RWPE2 (cell line): ENCODE results near the gene ATP2B3.

ENCODE experiments used
- ATAC-seq: fragments of 200-7000 bp; cut with Tn5 transposase; 3 replicates; pipeline ENCODE4 v1.9.1; 2021; ENCODE audit warnings: low read depth
- DNase-seq: peaks from one replicate; pipeline ENCODE4 v3.0.0-alpha.2; 2020; ENCODE audit warnings: low spot score
- H3K27ac ChIP-seq: fragments of 450-650 bp; 2 replicates; pipeline ENCODE4 v1.5.1; 2017; ENCODE audit warnings: mild to moderate bottlenecking; ENCODE audit not compliant: poor library complexity, severe bottlenecking
- H3K27me3 ChIP-seq: fragments of 250-450 bp; sonication (Bioruptor Pico); 2 replicates; pipeline ENCODE4 v1.5.1; 2021; ENCODE audit warnings: mild to moderate bottlenecking, moderate library complexity; ENCODE audit not compliant: insufficient read depth, poor library complexity, severe bottlenecking
- H3K36me3 ChIP-seq: fragments of 250-450 bp; sonication (Bioruptor Pico); 2 replicates; pipeline ENCODE4 v1.5.1; 2020; ENCODE audit warnings: low read depth, mild to moderate bottlenecking, moderate library complexity
- H3K4me1 ChIP-seq: fragments of 250-450 bp; sonication (Bioruptor Pico); 2 replicates; pipeline ENCODE4 v1.5.1; 2021; ENCODE audit warnings: mild to moderate bottlenecking, moderate library complexity; ENCODE audit not compliant: insufficient read depth, poor library complexity, severe bottlenecking
- H3K4me3 ChIP-seq: fragments of 250-450 bp; sonication (Bioruptor Pico); 2 replicates; pipeline ENCODE4 v1.5.1; 2021; ENCODE audit warnings: mild to moderate bottlenecking, moderate library complexity; ENCODE audit not compliant: severe bottlenecking
- H3K9me3 ChIP-seq: fragments of 250-450 bp; sonication (Bioruptor Pico); 2 replicates; pipeline ENCODE4 v1.5.1; 2021; ENCODE audit warnings: mild to moderate bottlenecking, moderate library complexity; ENCODE audit not compliant: severe bottlenecking
- TF ChIP-seq, protein P1 (sequence below): fragments of 450-650 bp; IDR thresholded peaks from one replicate; pipeline ENCODE4 v1.5.1; 2017; ENCODE audit warnings: mild to moderate bottlenecking, moderate library complexity; ENCODE audit not compliant: poor library complexity, severe bottlenecking

ATP2B3 gene

DNA sequence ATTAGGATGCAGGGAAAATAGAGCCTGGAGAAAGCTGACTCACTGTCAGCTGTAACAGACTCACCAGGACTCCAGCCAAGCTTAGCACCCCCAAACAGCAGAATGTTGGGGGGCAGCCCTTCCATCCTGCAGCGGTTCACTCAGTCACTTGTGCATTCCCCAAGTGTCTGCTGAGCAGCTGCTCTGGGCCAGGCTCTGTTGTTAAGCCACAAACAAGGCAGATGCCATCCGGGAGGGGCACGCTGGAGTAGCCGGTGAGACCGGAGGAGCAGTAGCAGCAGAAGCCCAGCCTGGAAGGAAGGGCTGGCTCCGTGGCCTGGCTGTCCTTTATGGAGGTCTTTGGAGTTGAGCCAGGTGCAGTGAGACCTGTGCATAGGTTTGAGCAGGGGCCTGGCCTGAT lies 59.5 kb downstream of the ATP2B3 start:
- Histone ChIP-seq H3K27ac (no peak overlapping the region), H3K4me1 (no peaks in the 10 kb centered on the region), H3K36me3 (no peaks in the 10 kb centered on the region), H3K4me3 (no peak overlapping the region), H3K9me3 (no peaks in the 10 kb centered on the region), H3K27me3 (no peaks in the 10 kb centered on the region)
- TF ChIP-seq, protein P1, sequence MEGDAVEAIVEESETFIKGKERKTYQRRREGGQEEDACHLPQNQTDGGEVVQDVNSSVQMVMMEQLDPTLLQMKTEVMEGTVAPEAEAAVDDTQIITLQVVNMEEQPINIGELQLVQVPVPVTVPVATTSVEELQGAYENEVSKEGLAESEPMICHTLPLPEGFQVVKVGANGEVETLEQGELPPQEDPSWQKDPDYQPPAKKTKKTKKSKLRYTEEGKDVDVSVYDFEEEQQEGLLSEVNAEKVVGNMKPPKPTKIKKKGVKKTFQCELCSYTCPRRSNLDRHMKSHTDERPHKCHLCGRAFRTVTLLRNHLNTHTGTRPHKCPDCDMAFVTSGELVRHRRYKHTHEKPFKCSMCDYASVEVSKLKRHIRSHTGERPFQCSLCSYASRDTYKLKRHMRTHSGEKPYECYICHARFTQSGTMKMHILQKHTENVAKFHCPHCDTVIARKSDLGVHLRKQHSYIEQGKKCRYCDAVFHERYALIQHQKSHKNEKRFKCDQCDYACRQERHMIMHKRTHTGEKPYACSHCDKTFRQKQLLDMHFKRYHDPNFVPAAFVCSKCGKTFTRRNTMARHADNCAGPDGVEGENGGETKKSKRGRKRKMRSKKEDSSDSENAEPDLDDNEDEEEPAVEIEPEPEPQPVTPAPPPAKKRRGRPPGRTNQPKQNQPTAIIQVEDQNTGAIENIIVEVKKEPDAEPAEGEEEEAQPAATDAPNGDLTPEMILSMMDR: no peak
- no peak for DNase-seq
- no peak for ATAC-seq

DNA sequence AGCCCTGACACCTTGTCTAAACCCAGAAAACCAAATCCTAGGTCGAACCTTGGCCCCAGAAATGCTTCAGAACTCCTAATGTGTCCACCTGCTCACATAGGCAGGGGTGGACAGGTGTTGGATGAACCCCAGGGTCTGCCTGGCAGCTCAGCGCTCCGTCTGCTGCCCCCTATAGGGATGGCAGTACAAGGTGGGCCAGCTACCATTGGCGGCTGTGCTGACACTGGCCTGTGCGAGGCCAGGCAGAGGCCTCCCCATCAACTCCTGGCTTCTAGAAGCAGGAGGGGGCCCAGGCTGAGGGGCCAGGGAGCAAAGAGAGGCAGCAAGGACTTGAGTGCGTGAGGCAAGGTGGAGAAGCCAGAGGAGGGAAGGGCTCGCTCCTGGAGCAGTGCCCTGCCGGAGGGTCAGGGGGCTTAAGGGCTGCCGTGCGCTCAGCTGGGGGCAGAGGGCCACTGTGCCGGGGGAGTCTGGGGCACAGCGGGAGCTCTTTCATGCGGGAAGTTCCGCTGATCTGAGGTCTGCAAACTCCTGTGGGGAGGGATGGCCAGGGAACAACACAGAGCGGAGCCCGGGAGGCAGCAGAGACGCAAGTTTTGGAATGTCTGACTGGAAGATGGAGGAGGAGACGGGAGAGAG lies 60.9 kb downstream of the ATP2B3 start:
- Histone ChIP-seq H3K4me1 (no peaks in the 10 kb centered on the region), H3K27ac (no peak overlapping the region), H3K9me3 (no peaks in the 10 kb centered on the region), H3K4me3 (no peak overlapping the region), H3K36me3 (no peaks in the 10 kb centered on the region), H3K27me3 (no peaks in the 10 kb centered on the region)
- ATAC-seq (no peak), DNase-seq (no peak)
- TF ChIP-seq, protein P1: no peak

DNA sequence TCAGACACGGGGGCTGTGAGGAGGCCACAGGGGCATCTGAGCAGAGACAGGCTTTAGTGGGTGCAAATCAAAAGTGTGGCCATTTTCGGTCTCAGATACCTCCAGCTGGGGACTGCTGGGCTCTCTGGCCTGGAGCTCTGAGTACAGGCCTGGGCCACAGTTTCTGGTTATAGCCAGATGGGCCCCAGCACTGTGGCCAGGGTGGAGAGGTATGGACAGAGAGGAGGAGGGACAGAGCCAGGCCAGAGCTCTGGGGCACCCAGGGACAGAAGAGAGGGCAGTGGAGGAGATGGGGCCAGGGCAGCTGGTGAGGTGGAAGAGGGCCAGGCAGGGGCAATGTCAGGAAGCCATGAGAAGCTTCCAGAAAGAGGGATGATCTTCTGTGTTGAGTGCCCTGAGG lies 61.4 kb downstream of the ATP2B3 start:
- no peaks in the 10 kb centered on the region for H3K9me3 ChIP-seq
- H3K27me3 ChIP-seq: no peaks in the 10 kb centered on the region
- DNase-seq (no peak), ATAC-seq (no peak)
- no peaks in the 10 kb centered on the region for H3K4me1 ChIP-seq
- TF ChIP-seq, protein P1: no peak
- H3K36me3 ChIP-seq: no peaks in the 10 kb centered on the region
- no peak overlapping the region for H3K4me3 ChIP-seq
- no peak overlapping the region for H3K27ac ChIP-seq

DNA sequence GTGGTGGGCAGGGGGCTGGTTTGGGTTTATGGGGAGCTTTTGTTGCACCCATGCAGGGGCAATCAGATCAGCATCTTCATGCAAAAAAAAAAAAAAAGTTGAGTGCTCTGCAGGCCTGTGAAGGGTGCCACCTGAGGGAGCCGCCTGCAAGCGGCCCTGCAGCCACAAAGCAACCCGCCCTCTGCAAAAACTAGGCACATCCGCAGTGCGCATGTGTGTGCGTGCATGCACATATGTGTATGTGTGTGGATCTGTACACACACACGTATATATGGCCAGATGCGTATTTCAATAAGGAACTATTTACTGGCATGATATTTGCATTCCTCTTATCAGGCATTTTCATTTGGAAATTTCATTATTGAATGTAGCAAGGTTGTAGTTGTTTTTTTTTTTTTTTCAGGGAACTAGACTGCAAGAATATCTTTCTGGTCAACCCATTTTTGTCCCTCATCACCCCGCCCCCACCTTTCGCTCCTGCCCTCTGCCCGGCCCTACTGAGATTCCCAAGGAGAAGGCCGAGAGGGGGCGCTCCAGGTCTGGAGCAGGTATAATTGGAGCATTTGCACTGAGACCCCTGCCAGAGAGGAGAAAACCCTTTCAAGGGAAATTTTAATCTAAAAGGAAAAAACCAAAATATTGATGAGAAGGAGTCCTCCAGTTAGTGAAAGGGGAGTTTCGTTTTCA lies 63.4 kb downstream of the ATP2B3 start:
- H3K9me3 ChIP-seq: no peaks in the 10 kb centered on the region
- no peak overlapping the region for H3K4me3 ChIP-seq
- no peaks in the 10 kb centered on the region for H3K4me1 ChIP-seq
- TF ChIP-seq, protein P1: no peak
- no peak overlapping the region for H3K27ac ChIP-seq
- DNase-seq (no peak), ATAC-seq (no peak)
- no peaks in the 10 kb centered on the region for H3K27me3 ChIP-seq
- H3K36me3 ChIP-seq: no peaks in the 10 kb centered on the region

DNA sequence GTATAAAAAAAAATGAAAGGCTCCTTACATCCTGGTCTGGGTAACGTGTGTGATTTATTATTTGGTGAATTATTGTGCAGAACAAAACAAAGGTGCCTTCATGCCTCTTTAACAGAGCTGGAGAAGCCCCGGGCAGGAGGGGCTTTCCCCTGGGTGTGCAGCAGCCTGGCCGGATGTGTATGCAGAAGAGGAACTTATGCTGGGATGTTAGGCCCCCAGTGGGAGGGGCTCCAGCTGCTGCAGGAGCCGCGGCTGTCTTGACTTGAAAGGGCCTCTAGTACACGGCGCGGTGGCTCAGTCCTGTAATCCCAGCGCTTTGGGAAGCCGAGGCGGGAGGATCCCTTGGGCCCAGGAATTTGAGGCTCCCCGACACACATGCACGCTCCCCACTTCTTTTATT lies 65.5 kb downstream of the ATP2B3 start:
- H3K9me3 ChIP-seq: no peaks in the 10 kb centered on the region
- DNase-seq: no peak

More for the DNA sequence above, 65.5 kb downstream of the ATP2B3 start:
- no peaks in the 10 kb centered on the region for H3K36me3 ChIP-seq
- TF ChIP-seq, protein P1: no peak
- H3K4me3 ChIP-seq: no peak overlapping the region
- ATAC-seq: peak; percentile 56; the same call in 2 of the 3 replicates
- H3K4me1 ChIP-seq: no peaks in the 10 kb centered on the region
- no peak overlapping the region for H3K27ac ChIP-seq
- H3K27me3 ChIP-seq: no peaks in the 10 kb centered on the region
